ACHN (cell line): ENCODE results near the gene SLC36A3.

ENCODE experiments used
- DNase-seq: peaks from one replicate; pipeline ENCODE4 v3.0.0-alpha.2; 2015
- in situ Hi-C: cut with HindIII; loops from 2 replicates; pipeline ENCODE4 v1.10.0; 2017; ENCODE audit warnings: low sequenced_read_pairs, low pct_ligation_motif_present, low pct_unique_long_range_greater_than_20kb

Gene SLC36A3

GRCh38 chr5:151303666-151304065, at the start of gene SLC36A3:
TSS of gene SLC36A3 (minus strand) at chr5:151303766. CDS start at chr5:151303354, 412 bp downstream.
- in situ Hi-C loops: no loop called here
- DNase-seq: no peak

GRCh38 chr5:151351671-151352070, 48.1 kb upstream of the SLC36A3 start:
- in situ Hi-C loops: no loop called here
- DNase-seq: no peak

GRCh38 chr5:151348789-151349188, 45.2 kb upstream of the SLC36A3 start:
- DNase-seq: no peak
- in situ Hi-C loops: no loop called here

- DNase-seq: no peak
- in situ Hi-C loops: no loop called here
Measured at GRCh38 chr5:151347369-151347768, 43.8 kb upstream of the SLC36A3 start, which contains the start of gene SLC36A2. TSS of gene SLC36A2 (minus strand) at chr5:151347559. CDS start at chr5:151347460, 99 bp downstream.

GRCh38 chr5:151345808-151346478, 42.4 kb upstream of the SLC36A3 start:
- in situ Hi-C loops: no loop called here
- no peak for DNase-seq

GRCh38 chr5:151345187-151345807, 41.7 kb upstream of the SLC36A3 start:
- in situ Hi-C loops: no loop called here
- no peak for DNase-seq

- in situ Hi-C loops: no loop called here
Measured at GRCh38 chr5:151344088-151344487, 40.5 kb upstream of the SLC36A3 start.

GRCh38 chr5:151340004-151340403, 36.4 kb upstream of the SLC36A3 start:
- DNase-seq: no peak
- in situ Hi-C loops: no loop called here

More at GRCh38 chr5:151344088-151344487, 40.5 kb upstream of the SLC36A3 start:
- no peak for DNase-seq

- in situ Hi-C loops: no loop called here
- DNase-seq: no peak
Measured at GRCh38 chr5:151338734-151339133, 35.2 kb upstream of the SLC36A3 start.

- in situ Hi-C loops: no loop called here
- no peak for DNase-seq
Measured at GRCh38 chr5:151332857-151333256, 29.3 kb upstream of the SLC36A3 start.

- in situ Hi-C loops: no loop called here
- no peak for DNase-seq
Measured at GRCh38 chr5:151328734-151329133, 25.2 kb upstream of the SLC36A3 start.

GRCh38 chr5:151327585-151327984, 24.0 kb upstream of the SLC36A3 start:
- no peak for DNase-seq
- in situ Hi-C loops: no loop called here

GRCh38 chr5:151326266-151326665, 22.7 kb upstream of the SLC36A3 start:
- in situ Hi-C loops: no loop called here
- DNase-seq: no peak

GRCh38 chr5:151320481-151320880, 16.9 kb upstream of the SLC36A3 start:
- in situ Hi-C loops: no loop called here
- no peak for DNase-seq

GRCh38 chr5:151318850-151319732, 15.5 kb upstream of the SLC36A3 start:
- peak; percentile 22 for DNase-seq

GRCh38 chr5:151317871-151318270, 14.3 kb upstream of the SLC36A3 start:
- DNase-seq: no peak
- in situ Hi-C loops: no loop called here

More at GRCh38 chr5:151318850-151319732, 15.5 kb upstream of the SLC36A3 start:
- in situ Hi-C loops: no loop called here

GRCh38 chr5:151315998-151316597, 12.5 kb upstream of the SLC36A3 start:
- in situ Hi-C loops: no loop called here
- DNase-seq: peak; percentile 52

- in situ Hi-C loops: no loop called here
- no peak for DNase-seq
Measured at GRCh38 chr5:151313357-151313756, 9.8 kb upstream of the SLC36A3 start.
